AG10803 (cell line): ENCODE data around the gene LIN28A.
A peak's percentile ranks its signal among the peaks of the same experiment; 100 is the strongest.

Experiments
- DNase-seq: peaks from one replicate; pipeline ENCODE4 v3.0.0; 2010; ENCODE audit warnings: low read depth
- H3K4me3 ChIP-seq: 2 replicates; pipeline ENCODE4 v1.5.1; 2011; ENCODE audit warnings: mild to moderate bottlenecking, low read length, control low read depth
- CTCF ChIP-seq: conservative IDR thresholded peaks from 2 replicates; pipeline ENCODE4 v1.5.1; 2011; ENCODE audit warnings: mild to moderate bottlenecking, low read length, control low read depth, inconsistent platforms

LIN28A gene

DNA sequence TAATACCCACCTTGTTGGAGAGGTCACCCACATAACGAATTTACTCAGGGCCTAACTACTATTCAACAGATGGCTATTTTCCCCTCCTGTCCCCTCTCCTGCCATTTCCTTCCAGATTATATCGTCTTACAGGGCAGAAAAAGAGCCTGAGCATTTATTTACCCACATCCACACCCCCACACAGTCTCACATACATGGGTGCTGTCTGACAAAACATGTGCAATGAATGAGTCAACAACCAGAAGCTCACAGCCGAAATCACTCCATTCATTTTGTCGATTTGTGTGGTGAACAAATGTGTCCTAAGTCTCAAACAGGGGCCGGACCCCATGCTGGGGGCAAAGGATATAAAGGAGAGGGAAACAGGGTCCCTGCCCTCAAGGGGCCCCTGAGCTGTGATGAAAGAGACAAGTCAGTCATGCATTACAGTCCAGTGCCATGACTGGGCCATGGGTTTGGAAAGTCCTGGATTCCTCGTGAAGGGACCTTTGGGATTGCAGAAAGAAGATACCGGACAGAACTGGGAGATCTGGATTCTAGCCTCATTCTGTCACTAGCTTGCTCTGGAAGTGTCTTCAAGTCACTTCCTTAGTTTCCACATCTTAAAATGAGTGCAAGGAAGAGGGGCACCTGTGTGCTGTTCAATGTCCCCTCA lies 21.7 kb upstream of the LIN28A start:
- no peak overlapping the region for H3K4me3 ChIP-seq
- DNase-seq: no peak
- no peak for TF ChIP-seq CTCF

DNA sequence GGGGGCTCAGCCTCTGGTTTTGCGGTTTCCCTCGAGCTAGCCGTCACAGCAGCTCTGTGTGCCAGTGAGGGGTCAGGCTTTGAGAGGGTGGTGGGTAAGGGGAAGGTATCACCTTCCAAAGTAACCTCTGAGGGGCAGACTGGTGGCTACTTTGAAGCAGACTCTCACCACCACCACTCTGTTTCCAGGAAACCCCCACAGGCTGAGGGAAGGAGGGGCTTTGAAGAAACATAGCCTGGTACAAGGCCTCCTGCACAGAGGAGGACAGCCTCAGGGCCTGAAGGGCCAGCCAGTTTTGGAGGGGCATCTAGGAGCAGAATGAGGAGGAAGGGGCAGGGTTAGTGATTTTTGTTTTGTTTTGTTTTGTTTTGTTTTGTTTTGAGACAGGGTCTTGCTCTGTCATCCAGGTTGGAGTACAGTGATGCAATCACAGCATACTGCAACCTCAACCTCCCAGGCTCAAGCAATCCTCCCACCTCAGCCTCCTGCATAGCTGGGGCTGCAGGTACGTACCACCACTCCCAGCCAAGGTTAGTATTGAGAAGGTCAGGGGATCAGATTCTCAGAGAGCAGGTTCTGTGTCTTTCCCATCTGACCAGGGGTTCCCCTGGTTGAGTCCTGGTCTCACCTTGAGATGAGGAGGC lies 20.9 kb upstream of the LIN28A start:
- H3K4me3 ChIP-seq: no peak overlapping the region
- TF ChIP-seq CTCF: no peak
- DNase-seq: no peak

- H3K4me3 ChIP-seq: no peak overlapping the region
- DNase-seq: peak; percentile 56
- TF ChIP-seq CTCF: peak; percentile 94
These were observed 19.2 kb upstream of the LIN28A start for GRCh38 chr1:26391450-26391849.

GRCh38 chr1:26395754-26396153 lies 14.9 kb upstream of the LIN28A start:
- no peak for DNase-seq
- 0 out of 2 replicates have a peak, but pooled peaks have one; percentile 3 for TF ChIP-seq CTCF

DNA sequence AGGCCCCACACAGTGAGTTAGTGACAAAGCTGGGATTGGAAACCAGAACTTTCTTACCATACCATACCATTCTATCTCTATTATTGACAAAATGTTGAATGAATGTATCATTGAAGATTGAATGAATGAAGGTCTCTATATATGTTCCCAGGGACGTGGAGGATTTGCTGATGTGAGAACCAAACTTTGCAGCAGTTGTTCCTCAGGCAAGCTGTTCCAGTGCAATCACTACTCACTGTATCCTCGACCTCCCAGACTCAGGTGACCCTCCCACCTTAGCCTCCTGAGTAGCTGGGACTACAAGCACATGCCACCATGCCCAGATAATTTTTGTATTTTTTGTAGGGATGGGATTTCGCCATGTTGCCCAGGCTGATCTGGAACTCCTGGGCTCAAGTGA lies 11.6 kb upstream of the LIN28A start:
- no peak for DNase-seq
- no peak for TF ChIP-seq CTCF
- no peak overlapping the region for H3K4me3 ChIP-seq

More at GRCh38 chr1:26395754-26396153, 14.9 kb upstream of the LIN28A start:
- H3K4me3 ChIP-seq: no peak overlapping the region

DNA sequence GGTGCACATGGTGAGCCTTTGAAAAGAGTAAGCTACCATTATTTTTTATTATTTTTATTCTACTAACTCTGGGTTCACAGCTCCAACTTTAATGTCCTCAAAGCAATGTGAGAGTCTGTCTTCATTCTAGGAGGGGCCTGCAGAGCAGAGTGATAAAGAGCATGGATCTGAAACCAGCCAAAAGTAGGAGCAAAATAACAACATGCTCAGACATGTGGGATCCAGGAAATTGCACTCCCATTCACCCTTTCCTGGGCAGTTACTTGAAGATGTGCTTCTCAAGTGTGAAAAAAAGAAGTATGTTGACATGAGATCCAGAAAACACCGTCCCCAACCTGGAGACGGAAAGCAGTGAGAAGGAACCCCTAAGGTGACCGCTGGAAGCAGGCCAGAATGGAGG lies 8.7 kb upstream of the LIN28A start:
- DNase-seq: no peak
- TF ChIP-seq CTCF: no peak
- H3K4me3 ChIP-seq: no peak overlapping the region

GRCh38 chr1:26403656-26404055 lies 7.0 kb upstream of the LIN28A start:
- no peak for DNase-seq
- H3K4me3 ChIP-seq: no peak overlapping the region
- no peak for TF ChIP-seq CTCF
